GM12878 (cell line): ENCODE results near the gene RPA3. TPM values are rescaled to one million over a fixed set of nuclear protein-coding genes. Genes with fewer than 3 reads are reported as not detected.

Experiments used
- ATAC-seq: fragments of 200-7000 bp; cut with Tn5 transposase; 3 replicates; pipeline ENCODE4 v1.9.1; 2020; ENCODE audit warnings: mild to moderate bottlenecking, moderate library complexity
- BruUV-seq: library from RNA; stranded (reverse); fragments of 400-500 nt; replicated peaks from 2 replicates; lab custom pipeline; 2021; lab: Mats Ljungman, UMichigan
- CTCF ChIA-PET: fragments of 300-600 bp; sonication (Branson Sonifier 250); formaldehyde crosslinking; extraction: SDS; loops from one replicate; lab custom pipeline; 2021; ENCODE audit warnings: inconsistent platforms; lab: Yijun Ruan, JAX
- POLR2A ChIA-PET: fragments of 350-600 bp; formaldehyde crosslinking; extraction: SDS; loops from one replicate; lab custom pipeline; 2021; ENCODE audit warnings: inconsistent platforms; lab: Charles Lee
- RAD21 ChIA-PET: fragments of 300-600 bp; sonication (Branson Sonifier 250); formaldehyde crosslinking; loops from one replicate; lab custom pipeline; 2023; ENCODE audit warnings: antibody characterized with exemption; ENCODE audit not compliant: unreplicated experiment; lab: Charles Lee
- SMC1A ChIA-PET: fragments of 300-600 bp; sonication (Branson Sonifier 250); formaldehyde crosslinking; loops from one replicate; lab custom pipeline; 2023; ENCODE audit not compliant: unreplicated experiment, uncharacterized antibody; lab: Charles Lee
- DNase-seq: peaks from one replicate; pipeline ENCODE4 v3.0.0-alpha.2; 2011; ENCODE audit warnings: low read depth, low spot score
- FAIRE-seq: peaks from 3 replicates; lab custom pipeline; 2011; peaks lifted over from hg19 to GRCh38; lab: Jason Lieb, UNC
- H2AFZ ChIP-seq: 2 replicates; pipeline ENCODE4 v1.6.0; 2011; ENCODE audit warnings: low read depth, low read length, control low read depth; ENCODE audit not compliant: control insufficient read depth
- H3K27ac ChIP-seq: 2 replicates; pipeline ENCODE4 v1.5.1; 2011; ENCODE audit warnings: control low read depth; ENCODE audit not compliant: control insufficient read depth, insufficient read depth
- H3K27me3 ChIP-seq, 2 experiments: replicated peaks in 1 of 2; 2 replicates each; pipeline versions ENCODE4 v1.6.0 to v1.6.1; 2011; ENCODE audit warnings: low read length in 1 of 2; ENCODE audit not compliant: control insufficient read depth in 2 of 2, insufficient read depth in 2 of 2
- H3K36me3 ChIP-seq, 2 experiments: 2 replicates each; pipeline ENCODE4 v1.5.1; 2011; ENCODE audit warnings: low read length in 1 of 2; ENCODE audit not compliant: control insufficient read depth in 2 of 2, insufficient read depth in 2 of 2
- H3K4me1 ChIP-seq: 2 replicates; pipeline ENCODE4 v1.6.1; 2011; ENCODE audit warnings: mild to moderate bottlenecking, low read length, moderate library complexity, mixed read lengths; ENCODE audit not compliant: control insufficient read depth, insufficient read depth
- H3K4me2 ChIP-seq: 2 replicates; pipeline ENCODE4 v1.6.0; 2011; ENCODE audit warnings: control low read depth; ENCODE audit not compliant: control insufficient read depth, insufficient read depth
- H3K4me3 ChIP-seq: fragments of 200-600 bp; sonication (generic); 2 replicates; pipeline ENCODE4 v1.5.1; 2016
- H3K79me2 ChIP-seq: 2 replicates; pipeline ENCODE4 v1.6.0; 2011; ENCODE audit warnings: low read length; ENCODE audit not compliant: control insufficient read depth, insufficient read depth
- H3K9ac ChIP-seq: 2 replicates; pipeline ENCODE4 v1.8.0; 2011; ENCODE audit warnings: low read length, control low read depth, mixed read lengths; ENCODE audit not compliant: control insufficient read depth, insufficient read depth
- H3K9me3 ChIP-seq: replicated peaks from 3 replicates; pipeline ENCODE4 v1.5.1; 2011; ENCODE audit warnings: mild to moderate bottlenecking, low read length; ENCODE audit not compliant: control insufficient read depth, insufficient read depth
- H4K20me1 ChIP-seq: 2 replicates; pipeline ENCODE4 v1.6.0; 2011; ENCODE audit not compliant: control insufficient read depth, insufficient read depth
- CUX1 ChIP-seq: IDR thresholded peaks from 2 replicates; pipeline ENCODE4 v1.6.1; 2012; ENCODE audit warnings: improper control_type of control experiment, low read depth, low read length; ENCODE audit not compliant: insufficient replicate concordance
- HDAC2 ChIP-seq: fragments of 200-600 bp; sonication (generic); IDR thresholded peaks from 2 replicates; pipeline ENCODE4 v1.6.1; 2017
- NFIC ChIP-seq: IDR thresholded peaks from 2 replicates; pipeline ENCODE4 v1.6.1; 2012; ENCODE audit warnings: low read depth, mild to moderate bottlenecking, inconsistent platforms, low read length, moderate library complexity
- RAD21 ChIP-seq: IDR thresholded peaks from 2 replicates; pipeline ENCODE4 v1.6.1; 2011; ENCODE audit warnings: mild to moderate bottlenecking, low read depth, low read length, moderate library complexity; ENCODE audit not compliant: insufficient read depth
- RCOR1 ChIP-seq: conservative IDR thresholded peaks from 2 replicates; pipeline ENCODE4 v1.6.1; 2012; ENCODE audit warnings: low read depth, low read length, improper control_type of control experiment
- RELB ChIP-seq: fragments of 450-650 bp; IDR thresholded peaks from 2 replicates; pipeline ENCODE4 v1.6.1; 2017; ENCODE audit warnings: low read depth, mild to moderate bottlenecking, moderate library complexity
- SIN3A ChIP-seq: IDR thresholded peaks from 2 replicates; pipeline ENCODE4 v1.6.1; 2012; ENCODE audit warnings: low read depth, low read length, improper control_type of control experiment
- ZNF384 ChIP-seq: IDR thresholded peaks from 2 replicates; pipeline ENCODE4 v1.6.1; 2012; ENCODE audit warnings: low read depth, mild to moderate bottlenecking, low read length, improper control_type of control experiment, borderline replicate concordance
- ZSCAN29 ChIP-seq: fragments of 450-650 bp; IDR thresholded peaks from 2 replicates; pipeline ENCODE4 v1.6.1; 2017; ENCODE audit warnings: mild to moderate bottlenecking, moderate library complexity
- WGBS: methylation state at CpG from one replicate; pipeline ENCODE4 v1.1.6; 2016; ENCODE audit warnings: low lambda C conversion rate; ENCODE audit not compliant: insufficient replicate concordance, insufficient coverage; ENCODE audit errors: missing lambda C conversion rate; 5-methylcytosine and 5-hydroxymethylcytosine counted together
- in situ Hi-C: fragments of 300-500 bp; cut with MboI; formaldehyde crosslinking; loops from 9 replicates; pipeline ENCODE4 v1.14.3; 2018; ENCODE audit warnings: mixed read lengths
- intact Hi-C: fragments of 100-400 bp; cut with micrococcal nuclease; formaldehyde crosslinking; loops from one replicate; pipeline ENCODE4 v1.14.2; 2022; ENCODE audit not compliant: unreplicated experiment
- polyA plus RNA-seq, 11 experiments: library from polyadenylated mRNA; depleted of rRNA in 4 of 11; unstranded in 6 of 11; stranded (reverse) in 5 of 11; fragments of >200 nt; fragmentation: Nextera tagmentation in 4 of 11; fragmentation: Illumina TruSeq in 1 of 11; extraction: Ambion mirVana in 4 of 11; extraction: Trizol in 1 of 11; gene quantifications; 1 replicate in 1 of 11; 2 replicates in 10 of 11; pipeline versions ENCODE4 v1.2.1 to v1.2.3, GENCODE V29; 2011 to 2016; ENCODE audit warnings: inconsistent platforms in 2 of 11, missing spikeins in 2 of 11, low read depth in 1 of 11
- total RNA-seq, 4 experiments: library from RNA; depleted of rRNA in 3 of 4; stranded (reverse); fragments of >200 nt in 3 of 4; fragmentation: Illumina TruSeq in 1 of 4; extraction: Trizol in 1 of 4; gene quantifications; 2 replicates each; pipeline versions ENCODE4 v1.2.1 to v1.2.3, GENCODE V29; 2013 to 2021
- TF ChIP-seq, protein P1 (sequence below), 3 experiments: IDR thresholded peaks in 2 of 3; conservative IDR thresholded peaks in 1 of 3; 2 replicates each; pipeline ENCODE4 v1.5.1; 2011; ENCODE audit warnings: low read depth in 3 of 3, low read length in 3 of 3, mild to moderate bottlenecking in 3 of 3, control low read depth in 2 of 3, moderate library complexity in 2 of 3, inconsistent platforms in 1 of 3, mixed read lengths in 1 of 3; ENCODE audit not compliant: control insufficient read depth in 2 of 3, insufficient read depth in 1 of 3; ENCODE audit errors: extremely low read depth in 1 of 3
- TF ChIP-seq, protein P2 (sequence below): IDR thresholded peaks from 2 replicates; pipeline ENCODE4 v1.6.1; 2012; ENCODE audit warnings: low read length, inconsistent platforms

The RPA3 gene
- total and polyA plus RNA-seq, 10 of the 15 experiments (the other 5 are each of a cell fraction or from before 2014, with no cell fraction given), result 60.2 to 343 (median 112) TPM

GRCh38 chr7:7761340-7761973 lies 43.0 kb upstream of the RPA3 start:
- Histone ChIP-seq H3K27ac (peak overlapping the region; percentile 55), H3K4me1 (peaks cover 6% of the 10 kb centered on the region), H3K27me3 (no peaks in the 10 kb centered on the region), H2AFZ (peak overlapping the region; percentile 80), H3K79me2 (no peaks in the 10 kb centered on the region), H3K36me3 (no peaks in the 10 kb centered on the region), H3K4me3 (peak overlapping the region; percentile 56), H3K9ac (peak overlapping the region; percentile 41; the same call in 1 of the 2 replicates), H3K9me3 (no peaks in the 10 kb centered on the region), H3K4me2 (peak overlapping the region; percentile 96), H4K20me1 (no peaks in the 10 kb centered on the region)
- RAD21 ChIA-PET, result interaction anchor here (0.7 to 7.9 kb wide), 25 partner anchors 11 to 455 kb away, joined by 3 to 148 read pairs (median 5); no protein-coding TSS in a partner anchor
- DNase-seq, result no peak
- CTCF ChIA-PET, result interaction anchor here (0.7 to 8.7 kb wide), 32 partner anchors 9 to 658 kb away, joined by 3 to 179 read pairs (median 4); partner anchors contain the start of gene UMAD1
- SMC1A ChIA-PET, result interaction anchor here (0.9 to 8.8 kb wide), 38 partner anchors 10 to 658 kb away, joined by 3 to 218 read pairs (median 4); partner anchors contain the start of gene RPA3
- intact Hi-C loops, result loop anchor here (1.0 to 10.0 kb wide), 9 partner anchors 58 to 657 kb away; partner anchors contain the start of gene UMAD1
- ATAC-seq, result peak; percentile 70
- POLR2A ChIA-PET, result interaction anchor here (0.6 to 1.3 kb wide), 4 partner anchors 21 to 107 kb away, joined by 3 to 4 read pairs (median 3); no protein-coding TSS in a partner anchor
- FAIRE-seq, result no peak
- no TSS peak for BruUV-seq
- WGBS, result 0% methylated on average over 5 of the region's 5 CpGs
- in situ Hi-C loops, result loop anchor here (5.0 to 10.0 kb wide), 2 partner anchors 337 to 456 kb away; no protein-coding TSS in a partner anchor
- TF ChIP-seq ZNF384 (peak; percentile 83), RAD21 (peak; percentile 61), SIN3A (no peak), RCOR1 (no peak), ZSCAN29 (no peak), CUX1 (peak; percentile 60), NFIC (peak; percentile 58), HDAC2 (no peak), RELB (peak; percentile 37; the same call in 1 of the 2 replicates)
- TF ChIP-seq, protein P1, sequence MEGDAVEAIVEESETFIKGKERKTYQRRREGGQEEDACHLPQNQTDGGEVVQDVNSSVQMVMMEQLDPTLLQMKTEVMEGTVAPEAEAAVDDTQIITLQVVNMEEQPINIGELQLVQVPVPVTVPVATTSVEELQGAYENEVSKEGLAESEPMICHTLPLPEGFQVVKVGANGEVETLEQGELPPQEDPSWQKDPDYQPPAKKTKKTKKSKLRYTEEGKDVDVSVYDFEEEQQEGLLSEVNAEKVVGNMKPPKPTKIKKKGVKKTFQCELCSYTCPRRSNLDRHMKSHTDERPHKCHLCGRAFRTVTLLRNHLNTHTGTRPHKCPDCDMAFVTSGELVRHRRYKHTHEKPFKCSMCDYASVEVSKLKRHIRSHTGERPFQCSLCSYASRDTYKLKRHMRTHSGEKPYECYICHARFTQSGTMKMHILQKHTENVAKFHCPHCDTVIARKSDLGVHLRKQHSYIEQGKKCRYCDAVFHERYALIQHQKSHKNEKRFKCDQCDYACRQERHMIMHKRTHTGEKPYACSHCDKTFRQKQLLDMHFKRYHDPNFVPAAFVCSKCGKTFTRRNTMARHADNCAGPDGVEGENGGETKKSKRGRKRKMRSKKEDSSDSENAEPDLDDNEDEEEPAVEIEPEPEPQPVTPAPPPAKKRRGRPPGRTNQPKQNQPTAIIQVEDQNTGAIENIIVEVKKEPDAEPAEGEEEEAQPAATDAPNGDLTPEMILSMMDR (IDR thresholded peaks at IDR 0.05 in 2 of 3, conservative IDR thresholded peaks at IDR 0.05 in 1 of 3; ENCODE audit: control insufficient read depth in 2 of 3, extremely low read depth in 1 of 3, insufficient read depth in 1 of 3, low read depth in 3 of 3, low read length in 3 of 3), result peak in 2 of 3 experiments; percentile 32 to 50; a peak in 4 of 6 replicates
- TF ChIP-seq, protein P2, sequence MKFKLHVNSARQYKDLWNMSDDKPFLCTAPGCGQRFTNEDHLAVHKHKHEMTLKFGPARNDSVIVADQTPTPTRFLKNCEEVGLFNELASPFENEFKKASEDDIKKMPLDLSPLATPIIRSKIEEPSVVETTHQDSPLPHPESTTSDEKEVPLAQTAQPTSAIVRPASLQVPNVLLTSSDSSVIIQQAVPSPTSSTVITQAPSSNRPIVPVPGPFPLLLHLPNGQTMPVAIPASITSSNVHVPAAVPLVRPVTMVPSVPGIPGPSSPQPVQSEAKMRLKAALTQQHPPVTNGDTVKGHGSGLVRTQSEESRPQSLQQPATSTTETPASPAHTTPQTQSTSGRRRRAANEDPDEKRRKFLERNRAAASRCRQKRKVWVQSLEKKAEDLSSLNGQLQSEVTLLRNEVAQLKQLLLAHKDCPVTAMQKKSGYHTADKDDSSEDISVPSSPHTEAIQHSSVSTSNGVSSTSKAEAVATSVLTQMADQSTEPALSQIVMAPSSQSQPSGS, result 0 out of 2 replicates have a peak, but pooled peaks have one; percentile 21
